ENCODE results near the gene MANSC1.

GRCh38 chr12:12305568-12306300 lies 44.3 kb downstream of the MANSC1 start:
- TF ChIP-seq CTCF (IDR thresholded peaks at IDR 0.05) (no peak), POLR2A (IDR thresholded peaks at IDR 0.05) (no peak)
